ENCODE measurements around the gene ELL2. TPM values are rescaled to one million over a fixed set of nuclear protein-coding genes. Genes with fewer than 3 reads are reported as not detected.

Gene ELL2
- polyA plus RNA-seq, 1 donor (not counting 4 experiments of a cell fraction or from before 2014, with no cell fraction given) = 100 TPM

DNA sequence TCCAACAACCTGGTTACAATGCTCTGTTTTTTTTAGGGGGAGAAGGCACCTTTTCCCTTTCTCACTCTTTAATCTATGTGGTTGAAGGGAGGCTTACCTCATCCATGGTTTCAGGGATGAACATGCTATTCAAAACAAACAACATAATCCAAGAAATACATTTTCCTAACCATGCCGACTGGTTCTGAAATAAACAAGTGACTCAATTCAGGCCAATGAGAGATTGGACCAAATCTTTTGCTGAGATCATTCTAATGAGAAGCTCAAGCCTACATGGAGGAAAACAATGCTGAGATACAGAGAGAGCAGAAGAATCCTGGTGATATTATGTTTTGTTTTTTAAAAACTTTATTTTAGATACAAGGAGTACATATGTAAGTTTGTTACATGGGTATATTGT is 46.8 kb upstream of the ELL2 start:
- Histone ChIP-seq H3K27ac (ENCODE audit: control insufficient read depth, insufficient read depth, low read length) (no peak overlapping the region), H3K4me2 (ENCODE audit: control insufficient read depth, extremely low read depth, insufficient read depth, low read depth, low read length) (no peak overlapping the region), H3K27me3 (ENCODE audit: control insufficient read depth, extremely low read depth, insufficient read depth, low read length) (no peaks in the 10 kb centered on the region), H3K9me1 (ENCODE audit: control insufficient read depth, extremely low read depth, insufficient read depth, low read length) (no peaks in the 10 kb centered on the region), H3K79me2 (ENCODE audit: control insufficient read depth, insufficient read depth, low read length) (no peaks in the 10 kb centered on the region), H3K4me3 (ENCODE audit: control insufficient read depth in 2 of 3, extremely low read depth in 1 of 3, insufficient read depth in 2 of 3, low read depth in 1 of 3, low read length in 3 of 3) (no peak overlapping the region), H3K9ac (ENCODE audit: control insufficient read depth, extremely low read depth, insufficient read depth, low read length) (no peak overlapping the region), H3K4me1 (ENCODE audit: control insufficient read depth, extremely low read depth, insufficient read depth, low read length) (peaks cover 15% of the 10 kb centered on the region), H3K36me3 (ENCODE audit: control insufficient read depth in 2 of 2, extremely low read depth in 1 of 2, insufficient read depth in 2 of 2, low read length in 2 of 2) (no peaks in the 10 kb centered on the region), H4K20me1 (ENCODE audit: control insufficient read depth, extremely low read depth, insufficient read depth, low read length) (no peaks in the 10 kb centered on the region), H3K9me3 (ENCODE audit: control insufficient read depth, low read depth, low read length) (no peaks in the 10 kb centered on the region), H2AFZ (ENCODE audit: control insufficient read depth, low read length) (no peak overlapping the region)
- dilution Hi-C loops (cut with MboI; ENCODE audit: extremely low pct_ligation_motif_present, low sequenced_read_pairs) = no loop called here
- DNase-seq (ENCODE audit: low read depth, low spot score) (no peak), FAIRE-seq (no peak)
- TF ChIP-seq, protein P1, sequence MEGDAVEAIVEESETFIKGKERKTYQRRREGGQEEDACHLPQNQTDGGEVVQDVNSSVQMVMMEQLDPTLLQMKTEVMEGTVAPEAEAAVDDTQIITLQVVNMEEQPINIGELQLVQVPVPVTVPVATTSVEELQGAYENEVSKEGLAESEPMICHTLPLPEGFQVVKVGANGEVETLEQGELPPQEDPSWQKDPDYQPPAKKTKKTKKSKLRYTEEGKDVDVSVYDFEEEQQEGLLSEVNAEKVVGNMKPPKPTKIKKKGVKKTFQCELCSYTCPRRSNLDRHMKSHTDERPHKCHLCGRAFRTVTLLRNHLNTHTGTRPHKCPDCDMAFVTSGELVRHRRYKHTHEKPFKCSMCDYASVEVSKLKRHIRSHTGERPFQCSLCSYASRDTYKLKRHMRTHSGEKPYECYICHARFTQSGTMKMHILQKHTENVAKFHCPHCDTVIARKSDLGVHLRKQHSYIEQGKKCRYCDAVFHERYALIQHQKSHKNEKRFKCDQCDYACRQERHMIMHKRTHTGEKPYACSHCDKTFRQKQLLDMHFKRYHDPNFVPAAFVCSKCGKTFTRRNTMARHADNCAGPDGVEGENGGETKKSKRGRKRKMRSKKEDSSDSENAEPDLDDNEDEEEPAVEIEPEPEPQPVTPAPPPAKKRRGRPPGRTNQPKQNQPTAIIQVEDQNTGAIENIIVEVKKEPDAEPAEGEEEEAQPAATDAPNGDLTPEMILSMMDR (optimal IDR thresholded peaks at IDR 0.05 in 1 of 3, IDR thresholded peaks at IDR 0.05 in 1 of 3, conservative IDR thresholded peaks at IDR 0.05 in 1 of 3; ENCODE audit: extremely low read depth in 1 of 3, insufficient read depth in 2 of 3, low read length in 3 of 3) = no peak
- TF ChIP-seq EZH2 (IDR thresholded peaks at IDR 0.05; ENCODE audit: low read length) = no peak

DNA sequence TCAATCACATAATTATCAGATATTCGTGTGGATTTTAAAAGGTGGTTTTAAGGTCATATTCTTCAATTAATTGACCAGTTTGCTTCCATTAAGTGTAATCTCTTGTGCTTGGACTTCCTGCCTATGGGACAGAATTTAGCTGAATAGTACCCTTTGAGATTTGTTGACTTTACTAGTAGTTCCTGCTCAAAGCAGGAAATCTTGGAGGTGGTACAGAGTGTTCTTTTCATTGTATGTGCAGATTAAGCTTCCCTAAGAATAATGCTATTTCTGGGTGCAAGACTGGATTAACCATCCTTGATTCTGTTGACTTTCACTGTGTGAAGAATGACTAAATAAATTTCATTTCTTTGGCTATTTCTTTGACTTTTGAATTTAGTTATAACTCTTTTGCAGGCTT is 45.4 kb upstream of the ELL2 start:
- dilution Hi-C loops (cut with MboI; ENCODE audit: extremely low pct_ligation_motif_present, low sequenced_read_pairs) = no loop called here
- Histone ChIP-seq H3K9ac (ENCODE audit: control insufficient read depth, extremely low read depth, insufficient read depth, low read length) (no peak overlapping the region), H3K4me1 (ENCODE audit: control insufficient read depth, extremely low read depth, insufficient read depth, low read length) (peaks cover 7% of the 10 kb centered on the region), H3K9me3 (ENCODE audit: control insufficient read depth, low read depth, low read length) (no peaks in the 10 kb centered on the region), H3K4me3 (ENCODE audit: control insufficient read depth in 2 of 3, extremely low read depth in 1 of 3, insufficient read depth in 2 of 3, low read depth in 1 of 3, low read length in 3 of 3) (no peak overlapping the region), H4K20me1 (ENCODE audit: control insufficient read depth, extremely low read depth, insufficient read depth, low read length) (no peaks in the 10 kb centered on the region), H3K27ac (ENCODE audit: control insufficient read depth, insufficient read depth, low read length) (no peak overlapping the region), H3K36me3 (ENCODE audit: control insufficient read depth in 2 of 2, extremely low read depth in 1 of 2, insufficient read depth in 2 of 2, low read length in 2 of 2) (no peaks in the 10 kb centered on the region), H3K79me2 (ENCODE audit: control insufficient read depth, insufficient read depth, low read length) (no peaks in the 10 kb centered on the region), H3K27me3 (ENCODE audit: control insufficient read depth, extremely low read depth, insufficient read depth, low read length) (no peaks in the 10 kb centered on the region), H3K9me1 (ENCODE audit: control insufficient read depth, extremely low read depth, insufficient read depth, low read length) (no peaks in the 10 kb centered on the region), H3K4me2 (ENCODE audit: control insufficient read depth, extremely low read depth, insufficient read depth, low read depth, low read length) (no peak overlapping the region), H2AFZ (ENCODE audit: control insufficient read depth, low read length) (no peak overlapping the region)
- TF ChIP-seq, protein P1 (optimal IDR thresholded peaks at IDR 0.05 in 1 of 3, IDR thresholded peaks at IDR 0.05 in 1 of 3, conservative IDR thresholded peaks at IDR 0.05 in 1 of 3; ENCODE audit: extremely low read depth in 1 of 3, insufficient read depth in 2 of 3, low read length in 3 of 3) = no peak
- no peak for TF ChIP-seq EZH2 (IDR thresholded peaks at IDR 0.05; ENCODE audit: low read length)
- FAIRE-seq = no peak
- DNase-seq (ENCODE audit: low read depth, low spot score) = no peak
